ENCODE data around the gene SLC16A12.

- TF ChIP-seq POLR2A (IDR thresholded peaks at IDR 0.05; ENCODE audit: low read depth, low read length): no peak
- no peak for TF ChIP-seq POLR2AphosphoS5 (IDR thresholded peaks at IDR 0.05; ENCODE audit: low read depth, low read length)
Measured at GRCh38 chr10:89393898-89394297, 141.5 kb downstream of the SLC16A12 start.
